GM21619 (cell line): Measurements from ENCODE around the gene CASP2.
"Not testable (repeated sequence)": the region's sequence is repeated elsewhere in the genome, so short reads cannot be mapped to it uniquely, and the experiment has no call there.

ENCODE experiments used
- ATAC-seq: cut with Tn5 transposase; IDR thresholded peaks from one replicate; pipeline ENCODE4 v1.9.1; 2021; ENCODE audit not compliant: unreplicated experiment

CASP2 gene

GRCh38 chr7:143289888-143290287 lies 1.7 kb downstream of the CASP2 start:
- ATAC-seq, result not testable (repeated sequence)

GRCh38 chr7:143290293-143290692 lies 2.1 kb downstream of the CASP2 start:
- ATAC-seq, result no peak

- ATAC-seq, result no peak
These were observed 4.7 kb downstream of the CASP2 start for GRCh38 chr7:143292876-143293275.

- no peak for ATAC-seq
These were observed 7.7 kb downstream of the CASP2 start for GRCh38 chr7:143295870-143296269.

- ATAC-seq, result no peak
These were observed 8.5 kb downstream of the CASP2 start for GRCh38 chr7:143296686-143297085.

GRCh38 chr7:143299346-143299745 lies 11.2 kb downstream of the CASP2 start:
- no peak for ATAC-seq

- peak; percentile 51 for ATAC-seq
These were observed 11.7 kb downstream of the CASP2 start for GRCh38 chr7:143299840-143300239.

GRCh38 chr7:143300959-143301935 lies 13.1 kb downstream of the CASP2 start:
- no peak for ATAC-seq

GRCh38 chr7:143303733-143304132 lies 15.6 kb downstream of the CASP2 start:
- ATAC-seq, result no peak

- ATAC-seq, result no peak
These were observed 16.8 kb downstream of the CASP2 start for GRCh38 chr7:143304938-143305337.

- no peak for ATAC-seq
These were observed 17.4 kb downstream of the CASP2 start for GRCh38 chr7:143305423-143306070.

- ATAC-seq, result no peak
These were observed 20.5 kb downstream of the CASP2 start for GRCh38 chr7:143308632-143309031.

- ATAC-seq, result no peak
These were observed 26.0 kb downstream of the CASP2 start for GRCh38 chr7:143314127-143314526.

GRCh38 chr7:143315776-143316175 lies 27.6 kb downstream of the CASP2 start, which contains the start of gene CLCN1:
Gene CLCN1, plus strand, starts transcription at chr7:143316111. Its CDS starts 102 bp downstream, at chr7:143316213.
- ATAC-seq, result no peak

- no peak for ATAC-seq
These were observed 28.3 kb downstream of the CASP2 start for GRCh38 chr7:143316492-143316891.

- ATAC-seq, result no peak
These were observed 30.5 kb downstream of the CASP2 start for GRCh38 chr7:143318661-143319060.

- ATAC-seq, result no peak
These were observed 32.5 kb downstream of the CASP2 start for GRCh38 chr7:143320620-143321019.

- ATAC-seq, result no peak
These were observed 33.1 kb downstream of the CASP2 start for GRCh38 chr7:143321242-143321641.

GRCh38 chr7:143321734-143322133 lies 33.6 kb downstream of the CASP2 start:
- no peak for ATAC-seq

GRCh38 chr7:143322760-143323633 lies 34.8 kb downstream of the CASP2 start:
- no peak for ATAC-seq

GRCh38 chr7:143323653-143324052 lies 35.5 kb downstream of the CASP2 start:
- no peak for ATAC-seq
